ENCODE data around the gene PHTF2.
"Not testable (repeated sequence)": the region's sequence is repeated elsewhere in the genome, so short reads cannot be mapped to it uniquely, and the experiment has no call there.

The PHTF2 gene

GRCh38 chr7:77833136-77833535, 34.6 kb downstream of the PHTF2 start:
- TF ChIP-seq, protein P1, sequence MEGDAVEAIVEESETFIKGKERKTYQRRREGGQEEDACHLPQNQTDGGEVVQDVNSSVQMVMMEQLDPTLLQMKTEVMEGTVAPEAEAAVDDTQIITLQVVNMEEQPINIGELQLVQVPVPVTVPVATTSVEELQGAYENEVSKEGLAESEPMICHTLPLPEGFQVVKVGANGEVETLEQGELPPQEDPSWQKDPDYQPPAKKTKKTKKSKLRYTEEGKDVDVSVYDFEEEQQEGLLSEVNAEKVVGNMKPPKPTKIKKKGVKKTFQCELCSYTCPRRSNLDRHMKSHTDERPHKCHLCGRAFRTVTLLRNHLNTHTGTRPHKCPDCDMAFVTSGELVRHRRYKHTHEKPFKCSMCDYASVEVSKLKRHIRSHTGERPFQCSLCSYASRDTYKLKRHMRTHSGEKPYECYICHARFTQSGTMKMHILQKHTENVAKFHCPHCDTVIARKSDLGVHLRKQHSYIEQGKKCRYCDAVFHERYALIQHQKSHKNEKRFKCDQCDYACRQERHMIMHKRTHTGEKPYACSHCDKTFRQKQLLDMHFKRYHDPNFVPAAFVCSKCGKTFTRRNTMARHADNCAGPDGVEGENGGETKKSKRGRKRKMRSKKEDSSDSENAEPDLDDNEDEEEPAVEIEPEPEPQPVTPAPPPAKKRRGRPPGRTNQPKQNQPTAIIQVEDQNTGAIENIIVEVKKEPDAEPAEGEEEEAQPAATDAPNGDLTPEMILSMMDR (IDR thresholded peaks at IDR 0.05; ENCODE audit: control insufficient read depth, extremely low read depth, insufficient read depth) = no peak
- no peak for DNase-seq (ENCODE audit: low read depth)
- H3K4me3 ChIP-seq (ENCODE audit: low read depth, low read length) = no peak overlapping the region

- not testable (repeated sequence) for DNase-seq (ENCODE audit: low read depth); H3K4me3 ChIP-seq (ENCODE audit: low read depth, low read length)
These were observed 37.9 kb downstream of the PHTF2 start for GRCh38 chr7:77836425-77836824.

- no peak for DNase-seq (ENCODE audit: low read depth)
- TF ChIP-seq, protein P1 (IDR thresholded peaks at IDR 0.05; ENCODE audit: control insufficient read depth, extremely low read depth, insufficient read depth) = no peak
- H3K4me3 ChIP-seq (ENCODE audit: low read depth, low read length) = no peak overlapping the region
These were observed 38.7 kb downstream of the PHTF2 start for GRCh38 chr7:77837275-77837674.

GRCh38 chr7:77837966-77838365, 39.4 kb downstream of the PHTF2 start:
- DNase-seq (ENCODE audit: low read depth) = no peak
- TF ChIP-seq, protein P1 (IDR thresholded peaks at IDR 0.05; ENCODE audit: control insufficient read depth, extremely low read depth, insufficient read depth) = no peak
- H3K4me3 ChIP-seq (ENCODE audit: low read depth, low read length) = no peak overlapping the region

- TF ChIP-seq, protein P1 (IDR thresholded peaks at IDR 0.05; ENCODE audit: control insufficient read depth, extremely low read depth, insufficient read depth) = no peak
- no peak overlapping the region for H3K4me3 ChIP-seq (ENCODE audit: low read depth, low read length)
- DNase-seq (ENCODE audit: low read depth) = no peak
These were observed 40.4 kb downstream of the PHTF2 start for GRCh38 chr7:77838929-77839491.

- TF ChIP-seq, protein P1 (IDR thresholded peaks at IDR 0.05; ENCODE audit: control insufficient read depth, extremely low read depth, insufficient read depth) = no peak
- no peak for DNase-seq (ENCODE audit: low read depth)
- no peak overlapping the region for H3K4me3 ChIP-seq (ENCODE audit: low read depth, low read length)
These were observed 41.3 kb downstream of the PHTF2 start for GRCh38 chr7:77839919-77840318.

DNA sequence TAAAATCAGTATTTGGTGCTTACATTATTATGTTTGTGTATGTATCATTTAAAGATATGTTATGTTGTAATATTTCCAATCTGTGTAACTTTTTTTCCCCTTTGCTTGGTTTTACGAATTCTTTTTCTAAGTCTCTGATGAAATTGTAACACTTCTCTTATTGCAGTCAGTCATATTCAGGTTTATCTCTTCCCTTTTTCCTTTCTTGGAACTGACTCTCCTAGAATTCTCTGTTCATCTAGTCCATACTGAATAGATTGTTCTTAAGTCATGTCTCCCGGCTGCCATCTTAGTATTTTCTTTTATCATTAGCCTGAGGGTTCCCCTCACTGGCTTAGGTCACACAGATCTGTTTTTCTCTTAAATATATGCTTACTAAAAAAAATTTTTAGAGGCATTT, 44.6 kb downstream of the PHTF2 start:
- H3K4me3 ChIP-seq (ENCODE audit: low read depth, low read length) = no peak overlapping the region
- DNase-seq (ENCODE audit: low read depth) = no peak
- TF ChIP-seq, protein P1 (IDR thresholded peaks at IDR 0.05; ENCODE audit: control insufficient read depth, extremely low read depth, insufficient read depth) = no peak

All from LNCaP clone FGC (cell line).